ENCODE results near the gene RSPO1. TPM values are rescaled to one million over a fixed set of nuclear protein-coding genes. Genes with fewer than 3 reads are reported as not detected.

Gene RSPO1
- total RNA-seq, 1 experiment from 2014 or later: not detected

GRCh38 chr1:37680933-37681332, 46.2 kb upstream of the RSPO1 start:
- Histone ChIP-seq H3K4me3 (ENCODE audit: low read depth, low read length, poor library complexity, severe bottlenecking) (no peak overlapping the region), H3K36me3 (ENCODE audit: insufficient read depth, low read length, poor library complexity, severe bottlenecking) (peaks cover 28% of the 10 kb centered on the region), H3K9me3 (ENCODE audit: low read depth, low read length, poor library complexity, severe bottlenecking) (no peaks in the 10 kb centered on the region), H3K27me3 (replicated peaks; ENCODE audit: insufficient read depth, low read depth, low read length, poor library complexity) (no peaks in the 10 kb centered on the region), H3K4me1 (ENCODE audit: insufficient read depth, low read length, poor library complexity, severe bottlenecking) (no peaks in the 10 kb centered on the region), H3K27ac (ENCODE audit: low read depth, low read length, poor library complexity, severe bottlenecking) (no peak overlapping the region)
- BruUV-seq (replicated peaks): no TSS peak
- no peak for DNase-seq (ENCODE audit: low spot score)
- ChIA-PET POLR2A (ENCODE audit: low non-redundant PET) (no interaction called here), CTCF (interaction anchor here (1.2 kb wide), 1 partner anchor 166 kb away, joined by 3 read pairs; the partner anchor contains the start of gene MEAF6)
- TF ChIP-seq CTCF (conservative IDR thresholded peaks at IDR 0.05; ENCODE audit: low read depth, low read length): no peak
- no peak for TF ChIP-seq EZH2 (IDR thresholded peaks at IDR 0.05; ENCODE audit: borderline replicate concordance, low read depth, low read length, poor library complexity, severe bottlenecking)
- intact Hi-C loops (cut with micrococcal nuclease; ENCODE audit: unreplicated experiment): no loop called here

- no peak for DNase-seq (ENCODE audit: low spot score)
- Histone ChIP-seq H3K4me3 (ENCODE audit: low read depth, low read length, poor library complexity, severe bottlenecking) (no peak overlapping the region), H3K4me1 (ENCODE audit: insufficient read depth, low read length, poor library complexity, severe bottlenecking) (no peaks in the 10 kb centered on the region), H3K36me3 (ENCODE audit: insufficient read depth, low read length, poor library complexity, severe bottlenecking) (peaks cover 7% of the 10 kb centered on the region), H3K27ac (ENCODE audit: low read depth, low read length, poor library complexity, severe bottlenecking) (no peak overlapping the region), H3K27me3 (replicated peaks; ENCODE audit: insufficient read depth, low read depth, low read length, poor library complexity) (peaks cover 3% of the 10 kb centered on the region), H3K9me3 (ENCODE audit: low read depth, low read length, poor library complexity, severe bottlenecking) (no peaks in the 10 kb centered on the region)
- CTCF ChIA-PET: no interaction called here
- POLR2A ChIA-PET (ENCODE audit: low non-redundant PET): no interaction called here
- intact Hi-C loops (cut with micrococcal nuclease; ENCODE audit: unreplicated experiment): no loop called here
- TF ChIP-seq CTCF (conservative IDR thresholded peaks at IDR 0.05; ENCODE audit: low read depth, low read length) (no peak), EZH2 (IDR thresholded peaks at IDR 0.05; ENCODE audit: borderline replicate concordance, low read depth, low read length, poor library complexity, severe bottlenecking) (no peak)
- no TSS peak for BruUV-seq (replicated peaks)
Observed at GRCh38 chr1:37677808-37678207, 43.1 kb upstream of the RSPO1 start.

- DNase-seq (ENCODE audit: low spot score): no peak
- ChIA-PET CTCF (no interaction called here), POLR2A (ENCODE audit: low non-redundant PET) (no interaction called here)
- H3K4me3 ChIP-seq (ENCODE audit: low read depth, low read length, poor library complexity, severe bottlenecking): no peak overlapping the region
- intact Hi-C loops (cut with micrococcal nuclease; ENCODE audit: unreplicated experiment): no loop called here
- H3K36me3 ChIP-seq (ENCODE audit: insufficient read depth, low read length, poor library complexity, severe bottlenecking): peaks cover under 1% of the 10 kb centered on the region
- H3K27me3 ChIP-seq (replicated peaks; ENCODE audit: insufficient read depth, low read depth, low read length, poor library complexity): peaks cover 10% of the 10 kb centered on the region
- no TSS peak for BruUV-seq (replicated peaks)
- H3K4me1 ChIP-seq (ENCODE audit: insufficient read depth, low read length, poor library complexity, severe bottlenecking): no peaks in the 10 kb centered on the region
- H3K9me3 ChIP-seq (ENCODE audit: low read depth, low read length, poor library complexity, severe bottlenecking): no peaks in the 10 kb centered on the region
- no peak overlapping the region for H3K27ac ChIP-seq (ENCODE audit: low read depth, low read length, poor library complexity, severe bottlenecking)
- TF ChIP-seq EZH2 (IDR thresholded peaks at IDR 0.05; ENCODE audit: borderline replicate concordance, low read depth, low read length, poor library complexity, severe bottlenecking): no peak
- TF ChIP-seq CTCF (conservative IDR thresholded peaks at IDR 0.05; ENCODE audit: low read depth, low read length): no peak
Observed at GRCh38 chr1:37677143-37677439, 42.4 kb upstream of the RSPO1 start.

All from A673 (cell line).